GM11168 (cell line): ENCODE results near the gene SCD5.

Source experiments
- in situ Hi-C: fragments of 300-500 bp; cut with MboI; formaldehyde crosslinking; loops from one replicate; pipeline ENCODE4 v1.12.0; 2022; ENCODE audit warnings: low sequenced_read_pairs; ENCODE audit not compliant: unreplicated experiment

Gene SCD5

GRCh38 chr4:82648356-82648755, 150.2 kb downstream of the SCD5 start:
- in situ Hi-C loops, result no loop called here

GRCh38 chr4:82645936-82646565, 152.5 kb downstream of the SCD5 start:
- in situ Hi-C loops, result no loop called here

DNA sequence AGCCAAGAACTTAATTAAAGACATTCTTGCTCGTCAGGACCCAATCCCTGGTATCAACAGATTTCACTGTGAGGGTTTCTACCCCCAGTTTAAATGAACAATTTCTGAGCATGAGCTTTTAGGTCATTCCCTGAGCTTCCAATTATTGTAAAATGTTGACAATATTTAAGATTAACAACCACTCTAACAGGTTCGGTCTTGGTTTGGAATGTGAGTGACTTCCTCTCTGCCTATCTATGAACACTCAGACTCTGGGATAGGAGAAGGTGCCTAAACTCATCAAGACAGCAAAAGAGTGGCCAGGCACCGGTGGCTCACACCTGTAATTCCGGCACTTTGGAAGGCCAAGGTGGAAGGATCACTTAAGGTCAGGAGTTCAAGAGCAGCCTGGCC, 153.9 kb downstream of the SCD5 start:
- in situ Hi-C loops, result no loop called here

DNA sequence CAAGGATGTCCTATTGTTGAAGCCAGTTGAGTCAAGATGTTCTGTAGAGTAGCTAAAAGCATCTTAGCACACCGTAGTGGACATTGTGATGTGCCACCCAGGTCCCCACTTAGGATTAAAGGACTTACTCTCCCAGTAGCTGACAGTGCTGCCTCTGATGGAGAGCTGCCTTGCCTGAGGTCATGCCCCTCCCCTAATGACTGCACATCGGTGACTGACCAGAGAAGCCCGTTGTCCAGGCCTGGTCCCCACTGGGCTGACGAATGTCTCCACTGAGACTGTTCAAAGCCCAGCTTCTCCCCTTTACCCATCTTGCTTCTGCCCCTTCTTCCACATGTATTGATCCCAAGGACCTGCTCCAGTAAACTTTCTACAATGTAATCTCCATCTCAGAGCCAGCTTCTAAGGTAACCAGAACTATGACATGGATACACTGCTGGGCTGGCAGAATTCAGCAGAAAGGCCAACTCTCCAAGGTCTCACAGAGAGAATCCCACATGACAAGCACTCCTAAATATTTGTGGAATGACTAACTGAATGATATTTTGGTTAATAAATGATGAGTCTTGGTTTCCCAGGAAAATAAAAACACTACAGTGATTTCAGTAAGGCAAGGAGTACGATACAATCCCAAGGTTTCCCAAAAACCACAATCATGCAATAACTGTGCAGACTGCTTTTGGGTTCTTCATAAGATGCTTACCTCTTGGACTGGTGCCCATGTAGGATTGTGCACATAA, 154.4 kb downstream of the SCD5 start:
- in situ Hi-C loops, result no loop called here

DNA sequence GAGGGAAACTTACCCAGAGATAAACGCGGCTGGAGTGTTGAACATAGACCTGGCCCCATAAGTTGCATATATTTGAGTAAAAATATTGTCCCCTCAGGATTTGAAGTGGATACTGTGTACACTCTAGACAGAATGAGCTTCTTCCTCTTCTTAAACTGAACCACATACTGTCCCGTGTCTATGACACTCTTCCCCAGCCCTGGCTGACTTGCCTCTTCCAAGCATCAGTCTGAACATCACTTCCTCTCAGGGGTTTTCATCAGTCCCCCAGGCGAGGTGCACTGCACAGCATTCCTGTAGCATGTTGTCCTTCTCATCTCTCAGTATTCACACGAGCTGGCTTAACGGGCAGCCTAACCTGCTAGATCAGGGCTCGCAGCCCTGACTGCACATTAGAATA, 156.3 kb downstream of the SCD5 start:
- in situ Hi-C loops, result no loop called here

GRCh38 chr4:82640540-82640939, 158.1 kb downstream of the SCD5 start:
- in situ Hi-C loops, result no loop called here

DNA sequence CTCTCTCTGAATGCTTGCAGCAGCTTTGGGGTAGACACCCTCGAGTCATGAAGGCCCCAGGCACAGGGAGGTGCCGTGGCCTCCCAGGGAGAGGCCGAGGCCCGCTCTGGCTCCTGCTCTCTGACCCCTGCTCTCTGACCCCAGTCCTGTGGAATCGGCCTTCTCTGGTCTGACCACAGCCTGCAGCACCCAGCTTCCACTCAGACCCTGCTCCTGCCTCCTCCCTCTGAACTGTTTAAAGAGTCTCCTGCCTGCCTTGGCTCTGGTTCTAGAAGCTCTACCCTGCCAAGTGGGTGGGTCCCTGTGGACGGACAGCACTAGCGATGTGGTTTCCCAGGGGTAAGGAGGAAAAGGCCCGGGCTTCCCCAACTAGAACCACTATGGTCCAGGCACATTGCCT, 158.6 kb downstream of the SCD5 start:
- in situ Hi-C loops, result no loop called here

DNA sequence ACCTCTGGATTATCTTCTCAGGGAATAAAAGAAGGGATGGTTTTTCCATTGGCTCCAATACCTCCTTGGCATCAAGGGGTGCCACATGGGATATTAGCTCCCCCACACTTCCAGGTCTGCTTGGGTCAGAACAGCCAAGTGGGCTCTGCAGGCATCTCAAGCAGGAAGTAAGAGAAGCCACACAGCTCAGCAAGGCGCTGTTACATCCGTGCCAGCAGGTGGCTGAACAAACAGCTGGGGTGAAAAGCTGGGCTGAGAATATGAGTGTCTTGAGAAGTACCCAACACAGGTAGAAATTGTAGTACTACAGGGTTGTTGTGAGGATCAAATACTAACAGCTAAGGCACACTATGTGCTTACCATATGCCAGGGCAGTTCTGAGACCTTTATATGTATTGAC, 160.1 kb downstream of the SCD5 start:
- in situ Hi-C loops, result no loop called here

- in situ Hi-C loops, result no loop called here
Observed at GRCh38 chr4:82630079-82630478, 168.5 kb downstream of the SCD5 start.

- in situ Hi-C loops, result no loop called here
Observed at GRCh38 chr4:82629238-82630000, 169.2 kb downstream of the SCD5 start.

- in situ Hi-C loops, result no loop called here
Observed at GRCh38 chr4:82626251-82626868, 172.2 kb downstream of the SCD5 start.

DNA sequence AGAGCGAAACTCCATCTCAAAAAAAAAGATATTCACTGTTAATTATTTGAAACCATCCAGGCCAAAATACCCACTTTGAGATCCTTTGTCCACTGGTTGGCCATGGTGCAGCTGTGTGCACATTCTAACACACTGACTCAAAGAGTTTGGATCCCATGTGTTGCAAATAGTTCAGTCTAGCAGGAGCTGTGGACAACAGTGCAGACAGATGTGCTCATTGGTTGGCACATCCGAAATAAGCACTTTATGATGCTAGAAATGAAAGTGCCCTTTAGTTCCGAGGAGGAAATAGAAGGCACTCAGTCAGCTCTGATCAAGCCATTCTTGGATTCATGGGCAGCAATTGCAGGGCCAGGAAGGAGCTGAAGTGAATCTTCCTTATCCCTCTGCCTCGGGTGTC, 173.8 kb downstream of the SCD5 start:
- in situ Hi-C loops, result no loop called here

- in situ Hi-C loops, result no loop called here
Observed at GRCh38 chr4:82623121-82623683, 175.4 kb downstream of the SCD5 start.

- in situ Hi-C loops, result no loop called here
Observed at GRCh38 chr4:82621251-82621650, 177.3 kb downstream of the SCD5 start.

DNA sequence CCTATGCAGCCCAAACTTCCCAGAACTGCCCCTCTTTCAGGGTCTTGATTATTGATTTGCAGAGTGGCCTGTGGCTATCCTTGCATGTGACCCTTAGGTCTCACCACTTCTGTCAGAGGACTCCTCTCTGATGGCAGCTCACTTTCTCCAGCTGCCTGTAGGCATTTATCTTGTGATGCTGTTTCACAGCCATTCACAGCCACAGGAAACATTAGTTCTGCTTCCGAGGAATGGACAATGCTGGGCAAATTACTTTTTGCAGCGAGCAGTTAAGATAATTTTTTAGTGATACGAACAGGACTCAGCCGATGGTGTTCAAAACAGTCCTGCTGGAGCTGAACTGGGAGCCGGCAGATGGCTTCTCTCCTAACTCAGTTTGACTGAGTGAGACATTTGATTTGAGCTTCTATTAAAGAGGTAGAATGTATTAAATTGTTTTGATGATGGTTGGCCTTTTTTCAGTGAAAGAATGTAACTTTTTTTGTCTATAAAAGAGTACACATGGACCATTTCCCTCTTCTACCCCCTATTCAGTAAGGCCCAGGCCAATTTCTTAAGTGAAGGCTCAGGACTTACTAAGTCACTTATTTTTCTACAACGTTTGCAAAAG, 178.4 kb downstream of the SCD5 start:
- in situ Hi-C loops, result no loop called here

DNA sequence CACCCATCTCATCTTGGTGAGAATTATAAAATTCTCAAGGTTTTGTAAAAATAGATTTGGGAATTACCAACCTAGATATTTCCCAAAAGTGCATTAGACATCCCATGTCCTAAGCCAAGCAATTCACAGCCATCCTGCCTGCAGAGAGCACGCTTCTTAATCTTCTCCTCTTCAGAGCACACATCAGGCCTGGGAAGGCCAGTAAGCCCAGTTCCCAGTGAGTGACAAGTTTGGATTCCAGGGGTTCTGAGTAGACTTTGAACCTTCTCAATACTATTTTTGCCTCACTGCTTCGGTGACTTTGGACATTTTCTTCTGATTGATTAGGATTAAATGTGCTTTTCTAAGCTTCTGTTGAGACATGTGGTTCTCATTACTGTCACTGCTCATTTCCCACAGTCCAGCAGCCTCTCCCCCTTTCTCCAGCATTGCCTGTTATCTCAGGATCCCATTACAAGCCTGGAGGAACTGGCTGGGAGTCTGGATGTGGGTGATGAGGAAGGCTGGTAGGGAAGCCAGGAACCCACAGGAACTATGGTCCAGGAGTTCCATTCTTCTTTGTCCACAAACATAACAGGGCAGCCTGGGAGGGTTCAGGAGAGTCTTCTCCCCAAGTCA, 180.4 kb downstream of the SCD5 start:
- in situ Hi-C loops, result no loop called here

- in situ Hi-C loops, result no loop called here
Observed at GRCh38 chr4:82614838-82615449, 183.7 kb downstream of the SCD5 start.

GRCh38 chr4:82613121-82613520, 185.5 kb downstream of the SCD5 start:
- in situ Hi-C loops, result no loop called here

- in situ Hi-C loops, result no loop called here
Observed at GRCh38 chr4:82611982-82612381, 186.6 kb downstream of the SCD5 start.
